Measurements from ENCODE around the gene ATAD1. TPM values are rescaled to one million over a fixed set of nuclear protein-coding genes. Genes with fewer than 3 reads are reported as not detected.

ATAD1 gene
- total and polyA plus RNA-seq, 9 of the 15 experiments (the other 6 are each of a cell fraction or from before 2014, with no cell fraction given) = 11.3 to 33.8 (median 27.3) TPM

- TF ChIP-seq, protein P1, sequence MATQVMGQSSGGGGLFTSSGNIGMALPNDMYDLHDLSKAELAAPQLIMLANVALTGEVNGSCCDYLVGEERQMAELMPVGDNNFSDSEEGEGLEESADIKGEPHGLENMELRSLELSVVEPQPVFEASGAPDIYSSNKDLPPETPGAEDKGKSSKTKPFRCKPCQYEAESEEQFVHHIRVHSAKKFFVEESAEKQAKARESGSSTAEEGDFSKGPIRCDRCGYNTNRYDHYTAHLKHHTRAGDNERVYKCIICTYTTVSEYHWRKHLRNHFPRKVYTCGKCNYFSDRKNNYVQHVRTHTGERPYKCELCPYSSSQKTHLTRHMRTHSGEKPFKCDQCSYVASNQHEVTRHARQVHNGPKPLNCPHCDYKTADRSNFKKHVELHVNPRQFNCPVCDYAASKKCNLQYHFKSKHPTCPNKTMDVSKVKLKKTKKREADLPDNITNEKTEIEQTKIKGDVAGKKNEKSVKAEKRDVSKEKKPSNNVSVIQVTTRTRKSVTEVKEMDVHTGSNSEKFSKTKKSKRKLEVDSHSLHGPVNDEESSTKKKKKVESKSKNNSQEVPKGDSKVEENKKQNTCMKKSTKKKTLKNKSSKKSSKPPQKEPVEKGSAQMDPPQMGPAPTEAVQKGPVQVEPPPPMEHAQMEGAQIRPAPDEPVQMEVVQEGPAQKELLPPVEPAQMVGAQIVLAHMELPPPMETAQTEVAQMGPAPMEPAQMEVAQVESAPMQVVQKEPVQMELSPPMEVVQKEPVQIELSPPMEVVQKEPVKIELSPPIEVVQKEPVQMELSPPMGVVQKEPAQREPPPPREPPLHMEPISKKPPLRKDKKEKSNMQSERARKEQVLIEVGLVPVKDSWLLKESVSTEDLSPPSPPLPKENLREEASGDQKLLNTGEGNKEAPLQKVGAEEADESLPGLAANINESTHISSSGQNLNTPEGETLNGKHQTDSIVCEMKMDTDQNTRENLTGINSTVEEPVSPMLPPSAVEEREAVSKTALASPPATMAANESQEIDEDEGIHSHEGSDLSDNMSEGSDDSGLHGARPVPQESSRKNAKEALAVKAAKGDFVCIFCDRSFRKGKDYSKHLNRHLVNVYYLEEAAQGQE (IDR thresholded peaks at IDR 0.05; ENCODE audit: borderline replicate concordance) = peak; percentile 45
- TF ChIP-seq, protein P1 (CRISPR knock-in tag; IDR thresholded peaks at IDR 0.05; ENCODE audit: low read depth) = no peak
- TF ChIP-seq CXXC5 (CRISPR knock-in tag; IDR thresholded peaks at IDR 0.05) = peak; percentile 87
- TF ChIP-seq ARID1B (IDR thresholded peaks at IDR 0.05) = peak; percentile 19; the same call in 1 of the 2 replicates
- no peak for TF ChIP-seq SRF (CRISPR knock-in tag; IDR thresholded peaks at IDR 0.05)
- TF ChIP-seq CTBP1 (IDR thresholded peaks at IDR 0.05; ENCODE audit: borderline replicate concordance) = peak; percentile 79
- TF ChIP-seq THRA (IDR thresholded peaks at IDR 0.05) = no peak
- TF ChIP-seq RAD51 (IDR thresholded peaks at IDR 0.05; ENCODE audit: borderline replicate concordance, low read depth) = peak; percentile 90
- TF ChIP-seq ZBTB9 (CRISPR knock-in tag; IDR thresholded peaks at IDR 0.05) = no peak
- TF ChIP-seq, protein P2, sequence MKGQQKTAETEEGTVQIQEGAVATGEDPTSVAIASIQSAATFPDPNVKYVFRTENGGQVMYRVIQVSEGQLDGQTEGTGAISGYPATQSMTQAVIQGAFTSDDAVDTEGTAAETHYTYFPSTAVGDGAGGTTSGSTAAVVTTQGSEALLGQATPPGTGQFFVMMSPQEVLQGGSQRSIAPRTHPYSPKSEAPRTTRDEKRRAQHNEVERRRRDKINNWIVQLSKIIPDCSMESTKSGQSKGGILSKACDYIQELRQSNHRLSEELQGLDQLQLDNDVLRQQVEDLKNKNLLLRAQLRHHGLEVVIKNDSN (CRISPR knock-in tag; IDR thresholded peaks at IDR 0.05) = peak; percentile 94
- peak; percentile 43 for TF ChIP-seq NFIC (IDR thresholded peaks at IDR 0.05)
- 0 out of 2 replicates have a peak, but pooled peaks have one; percentile 24 for TF ChIP-seq FOSL1 (tag; conservative IDR thresholded peaks at IDR 0.05)
- peak; percentile 66; the same call in 1 of the 2 replicates for TF ChIP-seq NKRF (IDR thresholded peaks at IDR 0.05; ENCODE audit: borderline replicate concordance)
Observed at GRCh38 chr10:87861953-87862678, 44.1 kb upstream of the ATAD1 start (continued).
